BJ (cell line): ENCODE results near the gene IL11RA. TPM values are rescaled to one million over a fixed set of nuclear protein-coding genes. Genes with fewer than 3 reads are reported as not detected.

Experiments
- CTCF ChIA-PET: fragments of 350-600 bp; formaldehyde crosslinking; extraction: SDS; loops from one replicate; lab custom pipeline; 2021; ENCODE audit warnings: antibody characterized with exemption, inconsistent platforms; lab: Yijun Ruan, JAX
- POLR2A ChIA-PET: fragments of 300-600 bp; sonication (Branson Sonifier 250); formaldehyde crosslinking; extraction: SDS; loops from one replicate; lab custom pipeline; 2021; ENCODE audit warnings: antibody characterized with exemption; lab: Charles Lee
- DNase-seq: peaks from one replicate; pipeline ENCODE4 v3.0.0-alpha.2; 2011; ENCODE audit warnings: low read depth
- H3K27me3 ChIP-seq: 2 replicates; pipeline ENCODE4 v1.6.0; 2011; ENCODE audit warnings: low read length; ENCODE audit not compliant: control insufficient read depth, insufficient read depth
- H3K36me3 ChIP-seq: 2 replicates; pipeline ENCODE4 v1.5.1; 2011; ENCODE audit warnings: low read length; ENCODE audit not compliant: control insufficient read depth, insufficient read depth
- H3K4me3 ChIP-seq: 2 replicates; pipeline ENCODE4 v1.5.1; 2011; ENCODE audit warnings: low read depth, mild to moderate bottlenecking, control low read depth, low read length
- CTCF ChIP-seq: IDR thresholded peaks from 2 replicates; pipeline ENCODE4 v1.5.1; 2011; ENCODE audit warnings: low read depth, mild to moderate bottlenecking, control low read depth, inconsistent platforms, low read length, moderate library complexity; ENCODE audit not compliant: insufficient read depth
- polyA plus RNA-seq: library from polyadenylated mRNA; depleted of rRNA; stranded (reverse); fragments of >200 nt; gene quantifications from 2 replicates; pipeline ENCODE4 v1.2.3, GENCODE V29; 2011

IL11RA gene
- polyA plus RNA-seq, 1 experiment, result 38.4 TPM

GRCh38 chr9:34658461-34658860 is 6.5 kb downstream of the IL11RA start:
- Histone ChIP-seq H3K27me3 (no peaks in the 10 kb centered on the region), H3K36me3 (peaks cover 4% of the 10 kb centered on the region), H3K4me3 (no peak overlapping the region)
- no peak for DNase-seq
- no peak for TF ChIP-seq CTCF
- POLR2A ChIA-PET, result no interaction called here
- CTCF ChIA-PET, result interaction anchor here (0.5 to 1.8 kb wide), 2 partner anchors 44 to 393 kb away, joined by 3 to 5 read pairs; no protein-coding TSS in a partner anchor

- POLR2A ChIA-PET, result no interaction called here
Observed at GRCh38 chr9:34659592-34660253, 7.7 kb downstream of the IL11RA start.

GRCh38 chr9:34662526-34663302 is 10.7 kb downstream of the IL11RA start, which contains the start of gene CCL27:
TSS of gene CCL27 (minus strand) at chr9:34662657. CDS start at chr9:34662633, 24 bp downstream.
- peaks cover 4% of the 10 kb centered on the region for H3K36me3 ChIP-seq
- H3K4me3 ChIP-seq, result no peak within 1 kb of the TSS
- no peak for DNase-seq
- CTCF ChIA-PET, result interaction anchor here (0.7 to 3.0 kb wide), 14 partner anchors 8 to 49 kb away, joined by 3 to 42 read pairs (median 3); partner anchors contain the start of genes GALT, IL11RA and SIGMAR1
- TF ChIP-seq CTCF, result no peak
- H3K27me3 ChIP-seq, result no peaks in the 10 kb centered on the region
- POLR2A ChIA-PET, result no interaction called here

More at GRCh38 chr9:34659592-34660253, 7.7 kb downstream of the IL11RA start:
- no peak for TF ChIP-seq CTCF
- DNase-seq, result no peak
- H3K36me3 ChIP-seq, result peaks cover 4% of the 10 kb centered on the region
- no peaks in the 10 kb centered on the region for H3K27me3 ChIP-seq
- CTCF ChIA-PET, result interaction anchor here (1.0 to 3.4 kb wide), 5 partner anchors 12 to 43 kb away, joined by 3 to 9 read pairs (median 4); partner anchors contain the start of gene GALT
- H3K4me3 ChIP-seq, result no peak overlapping the region

DNA sequence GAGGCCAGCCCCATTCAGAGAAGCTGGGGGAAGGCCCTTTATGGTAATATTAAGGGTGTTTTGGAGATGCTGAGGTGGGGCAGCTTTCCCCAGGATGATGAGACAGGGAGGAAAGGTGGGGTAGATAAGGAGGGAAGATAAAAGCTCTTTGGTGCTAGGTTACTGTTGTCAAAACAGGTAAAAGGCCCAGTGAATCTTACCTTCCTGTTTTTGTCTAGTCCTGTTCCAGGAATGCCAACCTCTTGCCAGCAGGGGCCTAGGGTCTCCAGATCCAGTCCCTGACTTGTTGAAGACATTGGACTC is 11.3 kb downstream of the IL11RA start:
- Histone ChIP-seq H3K36me3 (peaks cover 7% of the 10 kb centered on the region), H3K27me3 (no peaks in the 10 kb centered on the region), H3K4me3 (no peak overlapping the region)
- ChIA-PET POLR2A (no interaction called here), CTCF (interaction anchor here (0.8 to 3.0 kb wide), 13 partner anchors 8 to 46 kb away, joined by 3 to 42 read pairs (median 5); partner anchors contain the start of genes GALT, IL11RA and SIGMAR1)
- no peak for TF ChIP-seq CTCF
- no peak for DNase-seq
